Activated CD4-positive, CD25-positive, alpha-beta regulatory T cell treated with anti-CD3 and anti-CD28 coated beads, Interleukin-2, amount 50 U/mL, for 16 hours (primary cell): Measurements from ENCODE around the gene SERPINB6.
"Not testable (repeated sequence)": the region's sequence is repeated elsewhere in the genome, so short reads cannot be mapped to it uniquely, and the experiment has no call there.

Experiments
- DNase-seq: peaks from one replicate; pipeline ENCODE4 v3.0.0-alpha.2; 2020; ENCODE audit warnings: low read depth, low spot score

The SERPINB6 gene

DNA sequence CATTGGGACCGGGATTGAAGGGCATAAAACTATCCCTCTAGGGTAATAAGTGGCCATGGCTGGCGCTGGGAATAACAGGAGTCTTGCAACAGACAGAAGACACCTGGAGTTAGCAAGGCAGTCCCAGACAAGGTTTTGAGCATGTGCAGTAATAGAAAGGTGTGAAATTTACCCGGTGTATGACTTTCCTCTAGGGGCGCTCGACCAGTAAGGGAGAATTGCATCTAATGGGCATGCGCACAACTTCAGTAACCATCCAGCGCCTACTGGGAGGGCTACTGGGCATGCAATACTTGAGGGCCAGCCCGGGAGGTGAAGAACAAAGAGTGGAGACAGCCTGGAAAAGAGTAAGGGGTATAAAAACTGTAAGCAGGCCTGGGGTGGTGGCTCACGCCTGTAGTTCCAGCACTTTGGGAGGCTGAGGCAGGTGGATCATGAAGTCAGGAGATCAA lies 32.7 kb downstream of the SERPINB6 start:
- DNase-seq, result no peak

DNA sequence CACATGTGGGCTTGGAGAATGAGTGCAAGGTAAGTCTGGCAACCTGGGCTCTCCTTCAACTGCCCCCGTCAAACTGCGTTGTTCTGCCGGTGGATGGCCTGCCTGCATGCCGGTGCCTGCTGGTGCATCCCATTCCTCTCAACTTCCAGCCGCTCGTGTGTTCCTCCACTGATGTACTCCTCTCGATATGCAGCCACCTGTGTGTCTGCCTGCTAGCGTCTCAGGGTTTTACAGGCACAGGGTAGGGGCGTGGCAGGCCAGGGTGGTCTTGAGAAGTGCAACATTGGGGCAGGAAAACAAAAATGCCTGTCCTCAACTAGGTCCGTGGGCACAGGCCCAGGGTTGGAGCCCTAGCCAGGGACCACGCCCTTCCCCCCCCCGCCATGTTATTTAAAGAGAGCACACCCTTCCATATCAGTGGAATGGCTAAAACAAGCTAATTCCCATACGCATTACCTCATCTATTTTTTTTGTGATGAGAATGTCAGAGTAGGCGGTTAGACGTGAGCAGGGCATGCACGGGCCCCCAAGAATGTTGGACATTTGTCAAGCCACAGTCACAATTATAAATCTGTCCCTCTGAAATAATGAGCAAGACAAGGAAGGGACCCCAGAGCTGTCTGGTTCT lies 33.2 kb downstream of the SERPINB6 start:
- DNase-seq, result no peak

DNA sequence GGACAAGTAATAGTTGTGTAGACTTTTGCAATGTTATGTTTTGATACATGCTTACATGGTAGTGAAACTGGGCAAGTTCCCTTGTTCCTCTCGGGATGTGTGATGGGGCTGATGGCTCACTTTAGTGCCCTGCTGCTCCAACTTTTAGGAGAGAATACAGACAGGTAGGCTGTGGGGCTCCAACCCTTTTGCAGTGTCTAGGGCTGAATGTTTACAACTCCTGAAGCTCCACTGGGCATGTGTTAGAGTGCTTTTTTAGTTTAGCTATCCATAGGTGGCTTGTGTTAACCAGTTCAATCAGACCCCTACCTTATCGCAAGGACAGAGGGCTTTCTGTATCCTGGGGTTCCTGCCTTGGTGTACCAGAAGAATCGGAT lies 33.8 kb downstream of the SERPINB6 start:
- no peak for DNase-seq

DNA sequence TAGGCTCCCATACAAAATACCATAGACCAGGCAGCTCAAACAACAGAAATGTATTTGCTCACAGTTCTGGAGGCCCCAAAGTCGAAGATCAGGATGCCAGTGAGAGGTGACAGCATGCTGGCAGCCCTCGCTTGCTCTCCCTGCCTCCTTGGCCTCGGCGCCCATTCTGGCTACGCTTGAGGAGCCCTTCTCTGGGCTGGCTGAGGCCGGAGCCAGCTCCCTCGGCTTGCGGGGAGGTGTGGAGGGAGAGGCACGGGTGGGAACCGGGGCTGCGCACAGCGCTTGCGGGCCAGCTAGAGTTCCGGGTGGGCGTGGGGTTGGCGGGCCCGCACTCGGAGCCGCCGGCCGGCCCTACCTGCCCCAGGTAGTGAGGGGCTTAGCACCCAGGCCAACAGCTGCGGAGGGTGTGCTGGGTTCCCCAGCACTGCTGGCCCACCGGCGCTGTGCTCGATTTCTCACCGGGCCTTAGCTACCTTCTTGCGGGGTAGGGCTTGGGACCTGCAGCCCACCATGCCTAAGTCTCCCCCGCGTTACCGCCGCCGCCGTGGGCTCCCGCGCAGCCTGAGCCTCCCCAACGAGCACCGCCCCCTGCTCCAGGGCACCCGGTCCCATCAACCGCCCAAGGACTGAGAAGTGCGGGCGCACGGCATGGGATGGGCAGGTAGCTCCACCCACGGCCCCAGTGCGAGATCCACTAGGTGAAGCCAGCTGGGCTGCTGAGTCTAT lies 35.6 kb downstream of the SERPINB6 start:
- no peak for DNase-seq

DNA sequence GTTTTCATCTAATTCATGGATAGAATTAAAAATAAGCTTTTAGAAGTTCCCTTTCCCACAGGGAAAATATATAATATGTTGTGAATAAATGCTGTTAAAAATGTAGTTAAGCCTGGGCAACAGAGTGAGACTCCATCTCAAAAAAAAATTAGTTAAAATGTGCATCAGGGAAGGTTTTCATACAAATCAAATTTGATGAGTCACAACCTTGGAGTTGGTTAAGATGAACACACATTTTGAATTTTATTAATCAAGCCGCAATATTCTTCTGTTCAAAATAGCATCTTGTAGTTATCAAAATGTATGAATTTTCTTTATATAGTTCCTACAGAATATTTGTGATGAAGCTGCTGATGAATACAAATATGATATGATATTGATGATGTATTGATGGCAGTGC lies 37.3 kb downstream of the SERPINB6 start:
- DNase-seq, result no peak

DNA sequence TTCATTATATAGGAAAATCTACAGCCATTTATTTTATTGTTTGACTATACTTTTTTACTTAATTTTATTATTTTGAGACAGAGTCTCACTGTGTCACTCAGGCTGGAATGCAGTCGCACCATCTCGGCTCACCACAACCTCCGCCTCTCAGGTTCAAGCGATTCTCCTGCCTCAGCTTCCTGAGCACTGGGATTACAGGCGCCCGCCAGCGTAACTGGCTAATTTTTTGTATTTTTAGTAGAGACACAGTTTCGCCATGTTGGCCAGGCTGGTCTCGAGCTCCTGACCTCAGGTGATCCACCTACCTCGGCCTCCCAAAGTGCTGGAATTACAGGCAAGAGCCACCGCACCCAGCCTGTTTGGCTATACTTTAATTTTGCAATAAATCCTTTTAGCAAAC lies 38.5 kb downstream of the SERPINB6 start:
- not testable (repeated sequence) for DNase-seq

DNA sequence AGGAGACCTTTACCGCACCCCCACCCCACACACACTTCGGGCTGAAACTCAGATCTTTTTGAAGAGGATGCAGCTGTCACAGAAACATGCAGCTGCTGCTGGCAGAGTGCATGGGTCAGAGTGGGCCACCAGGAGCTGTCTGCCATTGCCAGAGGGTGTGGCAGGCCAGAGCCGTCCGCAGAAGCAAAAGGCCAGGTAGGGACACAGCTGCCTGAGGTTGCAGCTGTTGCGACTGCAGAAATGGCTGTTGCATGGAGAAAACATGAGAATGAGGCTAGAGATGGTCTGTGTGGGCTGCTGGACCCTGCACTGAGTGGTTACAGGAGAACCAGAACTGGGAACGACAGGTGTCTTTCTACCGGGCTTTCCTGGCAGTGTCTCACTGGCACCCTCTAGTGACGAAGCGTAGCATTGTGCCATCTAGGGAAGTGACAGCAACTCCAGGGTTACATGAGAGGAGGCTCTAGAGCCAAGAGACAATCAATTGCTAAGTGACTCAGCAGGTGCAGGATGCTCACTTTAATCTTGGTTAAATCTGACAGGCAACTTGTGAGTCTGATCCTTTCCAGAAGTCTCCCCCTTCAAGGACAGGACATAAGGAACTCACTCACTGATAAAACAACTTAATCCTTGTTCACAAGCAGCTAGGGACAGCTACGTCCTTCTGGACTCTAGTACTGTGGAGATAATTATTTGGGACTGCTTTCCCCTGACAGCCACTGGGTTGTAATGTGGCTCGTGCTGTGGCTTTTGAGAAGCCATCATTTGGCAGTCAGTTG lies 39.2 kb downstream of the SERPINB6 start:
- DNase-seq, result peak; percentile 71

DNA sequence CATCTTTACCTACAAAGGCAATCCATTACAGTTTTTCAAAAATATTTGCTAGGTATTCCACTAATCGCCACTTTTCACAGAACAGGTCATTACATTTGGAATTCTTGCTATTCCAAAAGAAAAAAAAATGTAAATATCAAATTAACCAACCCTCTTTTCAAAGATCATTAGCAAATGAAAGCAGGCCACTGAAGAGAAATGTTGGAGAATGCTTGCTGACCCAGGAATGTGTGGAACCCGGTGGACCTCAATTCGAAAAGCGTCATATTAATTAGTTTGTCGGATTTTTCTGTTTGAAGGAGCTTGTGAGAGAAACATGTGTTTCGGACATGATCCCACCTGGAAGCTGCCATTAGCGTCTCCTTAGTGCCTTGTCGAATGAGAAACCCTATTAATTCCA lies 40.3 kb downstream of the SERPINB6 start:
- DNase-seq, result no peak

DNA sequence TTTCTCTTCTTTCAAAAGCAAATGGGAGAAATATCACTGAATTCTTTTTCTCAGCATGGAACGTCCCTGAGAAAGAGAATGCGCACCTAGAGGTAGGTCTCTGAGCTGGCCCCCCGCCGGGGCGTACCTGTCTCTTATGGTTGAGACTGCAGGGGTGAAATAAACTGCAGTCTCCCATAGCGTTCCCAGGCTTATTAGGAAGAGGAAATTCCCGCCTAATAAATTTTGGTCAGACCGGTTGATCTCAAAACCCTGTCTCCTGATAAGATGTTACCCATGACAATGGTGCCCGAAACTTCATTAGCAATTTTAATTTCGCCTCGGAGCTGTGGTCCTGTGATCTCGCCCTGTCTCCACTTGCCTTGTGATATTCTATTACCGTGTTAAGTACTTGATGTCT lies 43.4 kb downstream of the SERPINB6 start:
- not testable (repeated sequence) for DNase-seq

DNA sequence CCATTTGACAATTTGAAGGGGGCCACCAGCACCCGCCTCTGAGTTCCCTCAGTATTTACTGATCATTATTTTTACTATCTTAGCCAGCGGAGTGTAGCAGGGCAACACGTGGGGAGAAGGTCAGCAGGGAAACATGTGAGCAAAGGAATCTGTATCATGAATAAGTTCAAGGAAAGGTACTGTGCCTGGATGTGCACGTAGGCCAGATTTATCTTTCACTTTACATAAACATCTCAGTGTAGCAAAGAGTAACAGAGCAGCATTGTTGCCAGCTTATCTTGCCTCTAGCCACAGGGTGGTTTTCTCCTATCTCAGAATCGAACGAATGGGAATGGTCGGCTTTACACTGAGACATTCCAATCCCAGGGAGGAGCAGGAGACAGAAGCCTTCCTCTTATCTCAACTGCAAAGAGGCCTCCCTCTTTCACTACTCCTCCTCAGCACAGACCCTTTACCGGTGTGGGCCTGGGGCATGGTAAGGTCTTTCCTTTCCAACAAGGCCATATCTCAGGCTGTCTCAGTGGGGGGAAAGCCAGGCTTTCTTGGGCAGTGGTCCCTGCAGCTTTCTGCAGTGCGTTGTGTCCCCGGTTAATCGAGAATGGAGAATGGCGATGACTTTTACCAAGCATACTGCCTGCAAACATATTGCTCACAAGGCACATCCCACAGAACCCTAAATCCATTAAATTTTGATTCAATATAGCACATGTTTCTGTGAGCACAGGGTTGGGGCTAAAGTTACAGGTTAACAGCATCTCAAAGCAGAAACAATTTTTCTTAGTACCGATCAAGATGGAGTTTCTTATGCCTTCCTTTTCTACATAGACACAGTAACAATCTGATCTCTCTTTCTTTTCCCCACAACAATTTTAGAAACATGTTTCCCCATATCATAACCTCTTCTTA lies 45.3 kb downstream of the SERPINB6 start:
- DNase-seq, result not testable (repeated sequence)

DNA sequence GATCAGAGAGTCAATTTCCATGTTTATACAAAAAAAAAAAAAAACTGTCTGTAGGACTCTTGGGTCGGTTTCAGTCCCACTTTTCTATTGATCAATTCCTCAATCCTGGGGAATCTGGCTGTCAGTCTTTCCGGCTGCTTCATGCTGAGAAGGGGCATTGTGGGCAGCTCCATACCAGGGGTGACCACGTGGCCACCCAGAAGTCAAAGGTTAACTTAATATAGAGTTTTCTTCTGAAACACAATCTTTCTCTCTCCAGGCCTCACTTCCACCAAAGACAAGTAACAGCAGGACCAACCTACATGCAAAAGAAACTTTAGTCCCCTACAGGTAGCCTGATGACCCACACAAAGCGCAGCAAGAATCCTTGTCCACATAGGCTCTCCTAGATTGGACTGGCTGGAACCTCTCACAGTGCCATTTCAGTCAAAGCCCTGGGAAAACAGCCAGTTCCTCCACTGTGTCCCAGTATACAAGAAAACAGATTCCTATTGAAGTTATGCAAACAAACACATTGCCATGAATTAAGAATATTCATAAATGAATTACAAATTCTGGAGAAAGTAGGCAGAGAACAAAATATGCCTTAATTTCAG lies 49.7 kb downstream of the SERPINB6 start:
- DNase-seq, result no peak

DNA sequence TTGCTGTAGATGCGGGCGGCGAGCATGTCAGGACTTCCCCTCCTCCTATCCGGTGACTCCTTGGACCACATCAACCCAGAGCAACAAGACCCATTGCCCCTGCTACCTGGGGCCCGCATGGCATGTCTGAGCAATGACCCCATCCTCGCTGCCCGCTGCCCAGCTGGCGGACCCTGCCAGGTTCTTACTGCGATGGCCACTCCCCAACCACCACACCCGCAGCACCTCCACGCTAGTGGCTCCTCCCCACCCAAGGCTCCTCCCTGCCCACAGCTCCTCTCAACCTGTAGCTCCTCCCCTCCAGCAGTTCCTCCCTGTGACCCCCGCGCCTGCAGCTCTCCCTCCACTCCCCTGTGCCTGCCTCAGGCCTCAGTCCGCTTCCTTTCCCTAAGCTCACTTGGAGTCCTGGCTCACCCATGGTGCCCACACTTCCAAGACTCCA lies 50.7 kb downstream of the SERPINB6 start:
- no peak for DNase-seq

DNA sequence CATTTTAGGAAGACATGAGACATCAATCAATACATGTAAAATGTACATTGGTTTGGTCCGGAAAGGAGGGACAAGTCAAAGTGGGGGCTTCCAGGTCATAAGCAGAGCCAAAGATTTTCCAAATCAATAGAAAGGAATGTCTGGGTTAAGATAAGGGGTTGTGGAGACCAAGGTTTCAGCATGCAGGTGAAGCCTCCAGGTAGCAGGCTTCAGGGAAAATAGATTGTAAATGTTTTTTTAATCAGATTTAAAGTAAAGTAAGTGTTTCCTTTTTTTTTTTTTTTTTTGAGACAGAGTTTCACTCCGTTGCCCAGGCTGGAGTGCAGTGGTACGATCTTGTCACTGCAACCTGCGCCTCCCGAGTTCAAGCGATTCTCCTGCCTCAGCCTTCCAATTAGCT lies 51.5 kb downstream of the SERPINB6 start:
- no peak for DNase-seq

DNA sequence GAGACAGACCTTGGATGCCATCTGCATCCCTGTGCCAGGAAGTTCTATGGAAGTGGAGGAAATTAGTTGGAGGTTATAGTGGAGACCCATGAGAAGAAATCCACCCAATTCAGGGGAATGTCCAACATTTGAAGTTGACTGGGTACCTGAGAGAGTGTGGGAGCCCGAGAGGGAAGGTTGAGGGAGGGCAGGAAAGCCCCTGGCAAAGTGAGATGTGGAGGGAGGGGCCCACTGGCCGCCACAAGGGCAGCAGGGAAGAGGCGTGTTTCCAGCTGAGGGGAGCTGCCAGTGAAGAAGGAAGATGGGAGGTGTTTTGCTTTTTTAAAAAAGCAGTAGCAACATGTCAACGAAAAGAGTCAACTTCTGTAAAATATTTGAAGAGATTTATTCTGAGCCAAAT lies 52.0 kb downstream of the SERPINB6 start:
- DNase-seq, result no peak

DNA sequence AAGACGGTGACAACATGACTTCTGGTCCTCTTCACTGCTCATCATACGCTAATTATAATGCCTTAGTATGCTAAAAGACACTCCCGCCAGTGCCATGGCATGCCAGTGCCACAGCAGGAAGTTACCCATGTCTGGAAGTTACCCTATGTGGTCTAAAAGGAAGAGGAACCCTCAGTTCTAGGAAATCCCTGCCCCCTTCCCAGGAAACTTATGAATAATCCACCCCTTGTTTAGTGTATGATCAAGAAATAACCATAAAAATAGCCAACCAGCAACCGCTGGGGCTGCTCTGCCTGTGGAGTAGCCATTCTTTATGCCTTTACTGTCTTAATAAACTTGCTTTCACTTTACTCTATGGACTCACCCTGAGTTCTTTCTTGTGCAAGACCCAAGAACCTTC lies 52.4 kb downstream of the SERPINB6 start:
- no peak for DNase-seq

DNA sequence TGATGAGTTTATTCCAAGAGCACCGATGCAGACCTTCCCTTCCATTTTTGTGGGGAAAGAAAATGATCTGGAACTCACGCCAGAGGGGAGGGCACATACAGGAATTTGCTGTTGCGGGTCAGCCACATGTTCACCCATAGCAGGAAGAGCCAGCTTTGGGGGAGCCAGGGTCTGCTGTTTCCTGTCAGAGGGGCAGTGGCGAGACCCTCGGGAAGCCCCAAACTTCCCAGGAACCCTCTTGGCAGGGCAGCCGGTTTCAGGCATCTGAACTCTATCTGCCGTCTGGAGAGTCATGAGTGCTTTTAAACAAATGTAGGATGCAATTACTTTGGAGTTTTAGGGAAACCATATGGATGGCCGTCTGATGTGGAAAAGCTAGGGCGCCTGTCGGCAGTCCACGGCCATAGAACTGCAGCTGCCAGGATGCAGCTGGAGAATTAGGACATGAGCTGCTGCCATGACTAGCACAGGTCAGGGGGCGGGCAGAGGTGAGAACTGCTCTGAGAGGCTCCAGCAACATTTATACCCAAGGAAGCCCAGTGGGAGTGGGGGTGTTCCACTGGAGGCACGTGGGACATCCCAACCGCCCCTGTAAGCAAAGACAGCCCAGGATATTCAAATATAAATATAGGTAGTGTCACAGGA lies 53.4 kb downstream of the SERPINB6 start:
- DNase-seq, result no peak

DNA sequence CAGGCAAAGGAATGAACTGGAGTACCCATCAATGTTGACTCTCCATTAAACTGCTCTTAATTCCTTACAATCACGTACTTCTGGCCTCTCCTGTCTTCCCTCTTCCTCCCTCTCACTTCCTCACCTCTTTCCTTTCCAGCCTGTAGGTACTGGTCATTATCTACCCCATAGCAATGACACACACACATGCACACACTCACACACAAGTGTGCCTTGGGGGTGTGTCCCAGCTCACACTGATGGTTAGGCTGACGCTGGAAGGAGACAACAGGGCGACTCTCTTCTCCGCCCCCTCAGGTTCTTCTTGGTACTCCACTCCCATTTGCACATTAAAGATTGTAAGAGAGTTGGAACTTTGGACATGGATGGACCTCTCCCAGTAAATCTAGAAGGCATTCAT lies 54.3 kb downstream of the SERPINB6 start:
- no peak for DNase-seq

DNA sequence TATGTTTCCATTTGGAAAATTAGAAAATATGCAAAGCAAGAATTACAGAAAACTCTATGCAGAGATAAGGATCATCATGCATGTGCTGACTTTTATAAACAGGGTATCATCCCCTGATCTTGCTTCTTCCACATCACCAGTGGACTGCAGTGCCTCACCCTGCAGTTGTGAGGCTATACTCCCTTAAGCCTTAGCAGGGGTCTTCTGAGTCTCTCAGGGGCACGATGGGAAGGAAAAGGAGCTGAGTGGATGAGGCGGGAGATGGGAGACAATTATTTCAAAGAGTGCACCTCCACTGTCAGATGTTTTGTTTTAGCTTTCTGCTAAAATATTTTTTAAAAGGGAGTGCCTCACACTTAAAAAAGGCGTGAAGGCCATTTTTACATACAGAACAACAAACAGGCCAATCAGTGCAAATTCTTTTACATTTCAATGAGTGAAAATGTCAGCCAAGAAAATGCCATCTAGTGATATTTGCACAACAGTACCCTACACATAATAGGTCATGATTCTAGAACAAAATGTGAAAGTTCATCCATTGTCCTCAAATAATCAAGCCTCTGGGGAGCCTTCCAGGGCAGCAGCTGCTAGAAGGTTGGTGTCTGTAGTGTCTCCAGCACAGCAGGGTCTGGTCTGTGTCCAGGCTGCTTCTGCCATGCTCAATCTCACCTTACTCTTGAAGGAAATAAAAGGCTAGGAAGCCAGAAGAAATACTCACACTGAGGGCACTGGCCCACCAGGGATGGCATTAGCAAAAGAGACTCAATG lies 55.0 kb downstream of the SERPINB6 start:
- DNase-seq, result no peak

DNA sequence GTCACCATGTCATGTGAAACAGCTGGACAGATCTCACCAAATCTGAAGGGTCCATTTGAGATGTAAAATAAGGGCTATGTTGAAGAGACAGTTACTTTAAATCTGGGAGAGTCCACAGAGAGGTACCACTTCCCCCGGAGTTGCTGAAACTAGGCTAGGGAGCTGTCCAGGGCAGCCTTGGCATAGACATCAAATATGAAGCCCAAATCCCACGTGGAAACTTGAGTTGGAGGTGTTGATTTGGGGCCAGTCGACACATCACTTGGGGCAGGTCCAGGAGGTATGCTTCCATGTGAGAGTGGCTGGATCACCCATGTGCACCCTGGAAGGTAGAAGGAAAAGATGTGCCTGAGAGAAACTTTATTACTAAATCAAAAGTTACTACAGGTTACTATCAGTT lies 56.2 kb downstream of the SERPINB6 start:
- no peak for DNase-seq

DNA sequence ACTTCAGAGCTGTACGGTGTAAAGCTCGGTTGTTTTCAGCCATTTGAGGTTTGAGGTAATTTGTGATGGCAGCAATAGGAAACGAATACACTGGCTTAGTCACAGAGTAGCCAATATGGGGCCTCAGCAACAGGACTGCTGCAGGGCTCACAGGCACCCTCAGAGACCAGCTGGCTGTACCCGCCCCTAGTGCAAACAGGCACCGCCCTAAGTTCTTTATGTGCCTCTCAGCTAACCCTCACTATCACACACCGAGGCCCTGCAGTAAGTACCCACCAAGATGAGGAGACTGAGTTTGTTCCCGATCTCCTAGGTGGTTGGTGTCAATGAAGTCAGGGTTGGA lies 57.1 kb downstream of the SERPINB6 start:
- no peak for DNase-seq
